Measurements from ENCODE around the gene PTPRK.

The PTPRK gene

DNA sequence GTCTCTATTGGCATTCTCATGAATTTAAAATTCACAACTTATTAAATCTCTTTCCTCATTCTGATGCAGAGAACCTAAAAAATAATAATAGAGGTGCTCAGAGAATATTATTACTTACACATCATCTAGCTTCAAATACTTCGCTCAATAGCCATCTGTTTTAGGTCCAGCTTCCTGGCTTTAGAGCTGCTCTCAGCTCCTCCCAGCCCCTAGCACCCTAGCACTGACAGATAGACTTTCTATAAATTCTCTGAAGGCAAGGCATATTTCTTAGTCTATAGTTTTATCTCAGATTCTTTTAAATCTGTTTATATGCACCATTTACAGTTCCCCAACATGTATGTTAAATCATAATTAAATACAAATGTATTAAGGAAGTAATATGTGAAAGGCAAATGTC, 281.3 kb downstream of the PTPRK start:
- no peak for DNase-seq

DNA sequence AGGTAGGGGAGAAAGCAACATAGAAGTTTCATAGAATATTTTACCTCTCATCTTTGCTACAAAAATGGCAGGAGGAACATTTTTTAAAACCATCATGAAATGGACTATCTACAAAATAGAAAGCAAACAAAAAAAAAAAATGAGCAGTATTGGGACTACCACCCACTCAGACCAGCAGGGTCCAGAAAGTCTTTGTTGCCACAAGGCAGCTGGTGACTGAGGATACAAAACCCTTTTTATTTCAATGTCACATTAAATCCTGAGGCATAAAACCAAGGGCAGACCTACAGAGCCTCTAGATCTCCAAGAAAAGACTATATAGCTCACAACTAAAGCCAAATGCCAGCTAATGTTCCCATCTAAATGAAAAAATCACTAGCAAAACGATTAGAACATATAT, 282.2 kb downstream of the PTPRK start:
- no peak for DNase-seq

DNA sequence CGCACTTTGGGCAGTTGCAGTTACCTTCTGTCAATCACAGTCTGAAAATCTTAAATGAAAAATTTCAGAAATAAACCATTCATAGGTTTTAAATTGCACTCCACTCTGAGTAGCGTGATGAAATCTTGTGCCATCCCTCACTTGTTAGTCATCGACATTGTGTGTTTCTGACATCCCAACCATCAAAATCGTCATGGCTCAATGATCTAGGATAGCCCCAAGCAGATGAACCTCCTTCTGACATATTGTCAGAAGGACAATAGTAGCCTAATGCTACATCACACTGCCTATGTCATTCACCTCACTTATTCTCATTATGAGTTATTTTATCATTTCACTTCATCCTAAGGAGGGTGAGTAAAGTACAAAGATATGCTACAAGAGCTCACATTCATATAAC, 284.8 kb downstream of the PTPRK start:
- no peak for DNase-seq

DNA sequence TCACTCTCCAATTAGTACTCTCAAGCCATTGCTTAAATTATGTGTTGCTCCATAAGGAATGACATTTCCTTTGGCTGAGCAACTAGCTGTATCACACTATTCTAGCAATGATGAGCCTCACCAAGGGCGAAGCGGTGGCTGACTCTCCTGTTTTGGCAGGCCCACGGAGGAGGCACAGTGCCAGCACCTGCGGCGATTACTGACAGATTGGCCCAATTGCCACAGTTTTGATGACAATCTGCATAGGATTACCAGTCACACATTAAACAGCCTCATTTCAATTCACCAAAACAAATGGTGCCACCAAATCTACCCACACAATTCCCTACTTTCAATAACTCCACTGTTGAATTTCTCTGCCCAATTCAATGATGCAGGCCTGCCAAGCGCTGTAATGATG, 286.9 kb downstream of the PTPRK start:
- DNase-seq, result peak in 1 of 2 experiments; percentile 76

DNA sequence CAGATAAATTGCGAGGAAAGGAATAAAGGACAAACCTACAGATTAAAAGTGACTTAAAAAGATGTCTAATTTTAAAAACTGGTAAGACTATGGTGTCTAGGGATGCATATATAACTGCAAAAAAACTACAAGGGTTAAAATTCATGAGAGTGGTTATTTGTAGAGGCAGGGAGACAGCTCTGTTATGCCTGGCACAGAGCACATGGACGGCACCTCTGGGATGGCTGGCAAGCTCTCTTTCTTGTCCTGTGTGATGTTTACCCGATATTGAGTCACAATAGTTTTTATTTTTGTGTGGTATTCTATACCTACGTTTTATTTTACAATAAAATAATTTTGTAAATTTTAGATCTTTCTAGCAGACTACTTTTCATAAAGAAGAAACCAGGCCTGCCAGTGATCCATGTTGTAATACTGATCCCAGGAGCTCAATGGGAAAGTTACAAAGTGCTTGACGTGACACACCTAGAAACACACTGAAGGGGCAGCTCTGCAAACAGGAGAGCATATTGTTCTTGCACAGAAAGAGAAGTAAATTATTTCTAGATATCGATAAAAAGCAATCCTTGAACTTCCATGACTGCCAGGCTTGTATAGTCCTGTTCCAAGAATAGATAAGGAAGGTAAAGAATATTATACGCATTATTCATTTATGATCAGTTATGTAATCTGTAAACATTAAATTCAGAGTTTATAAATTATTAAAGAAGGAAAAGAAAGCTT, 290.0 kb downstream of the PTPRK start:
- DNase-seq, result no peak

DNA sequence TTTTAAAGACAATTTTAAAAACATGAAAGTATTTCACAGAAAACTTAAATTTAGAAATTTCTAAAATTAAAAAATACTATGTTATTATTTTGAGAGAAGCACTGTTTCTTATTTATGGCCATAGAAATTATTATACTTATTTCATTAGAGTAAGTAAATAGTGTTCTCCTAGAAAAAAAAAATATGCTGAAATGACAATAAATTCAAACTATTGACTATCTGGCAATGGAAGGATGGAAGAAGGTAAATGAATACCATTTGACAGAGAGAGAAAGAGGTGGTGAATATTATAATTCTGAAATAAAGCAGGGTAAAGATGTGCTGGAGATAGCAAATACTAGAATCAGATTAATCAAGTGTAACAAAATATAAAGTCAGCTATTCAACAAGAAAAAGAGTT, 294.8 kb downstream of the PTPRK start:
- DNase-seq, result no peak

DNA sequence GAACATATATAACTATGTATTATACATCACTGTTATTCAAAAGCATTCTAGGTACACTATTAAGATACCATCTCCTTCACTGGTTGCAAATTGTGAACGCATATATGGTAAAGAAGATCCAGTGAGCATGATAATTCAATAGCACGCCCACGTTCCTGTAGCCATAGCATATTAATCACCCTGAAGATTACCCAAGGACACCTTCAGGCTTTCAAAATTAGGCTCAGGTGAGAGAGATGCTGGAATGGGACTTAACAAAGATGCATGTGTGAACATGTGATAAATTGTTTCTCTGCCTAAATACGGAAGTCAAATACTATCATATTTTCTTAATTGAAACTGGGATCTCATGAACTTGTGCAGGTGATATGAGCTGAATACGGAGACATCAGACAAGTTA, 303.5 kb downstream of the PTPRK start:
- no peak for DNase-seq

DNA sequence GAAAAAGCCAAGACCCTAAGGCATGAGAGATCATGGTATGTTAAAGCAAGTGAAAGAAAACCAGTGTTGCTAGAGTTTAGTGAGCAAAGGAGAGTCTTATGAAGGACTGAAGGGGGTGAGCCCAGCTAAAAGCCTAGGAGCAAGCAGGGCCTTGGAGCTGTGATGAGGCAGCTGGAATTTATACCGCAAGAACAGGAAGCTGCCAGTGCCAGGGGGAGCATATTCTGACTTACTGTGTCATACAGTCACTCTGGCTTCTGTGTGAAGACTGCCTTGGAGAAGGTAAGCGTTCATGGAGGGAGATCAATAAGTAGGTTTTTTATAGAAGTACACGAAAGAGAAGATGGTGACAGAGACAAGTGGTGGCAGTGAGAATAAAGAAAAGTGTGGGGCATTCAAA, 310.6 kb downstream of the PTPRK start:
- DNase-seq, result no peak

DNA sequence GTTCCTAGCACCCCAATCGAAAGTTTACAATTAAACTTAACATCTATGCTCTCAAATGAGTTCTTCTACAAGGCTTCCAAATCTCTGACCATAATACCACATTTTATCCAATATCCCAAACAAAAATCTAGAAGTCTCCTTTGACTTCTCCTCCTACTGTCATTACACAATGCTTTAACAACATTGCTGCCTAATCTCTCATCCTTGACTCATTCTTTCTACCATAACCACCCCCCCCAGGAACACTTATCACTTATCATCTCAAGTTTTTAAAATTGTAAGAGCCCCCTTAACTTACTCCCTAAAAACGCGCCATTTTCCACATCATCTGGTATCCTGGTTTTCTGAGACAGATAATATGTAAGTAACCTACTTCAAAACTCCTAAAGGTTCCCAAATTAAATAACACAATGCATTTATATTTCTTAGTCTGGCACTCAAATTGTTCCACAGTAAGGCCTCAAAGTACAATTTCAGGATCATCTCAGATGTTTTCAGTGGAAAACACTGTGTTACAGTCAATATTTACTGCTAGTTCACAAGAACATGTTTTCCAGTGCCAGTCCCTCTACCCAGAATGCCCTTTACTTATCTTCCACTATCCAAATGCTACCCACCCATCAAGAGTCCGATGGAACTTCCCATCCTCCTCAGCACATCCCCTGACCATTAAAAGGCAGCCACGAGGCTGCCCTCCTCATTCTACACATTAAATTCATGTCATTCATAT, 311.4 kb downstream of the PTPRK start:
- DNase-seq, result no peak

DNA sequence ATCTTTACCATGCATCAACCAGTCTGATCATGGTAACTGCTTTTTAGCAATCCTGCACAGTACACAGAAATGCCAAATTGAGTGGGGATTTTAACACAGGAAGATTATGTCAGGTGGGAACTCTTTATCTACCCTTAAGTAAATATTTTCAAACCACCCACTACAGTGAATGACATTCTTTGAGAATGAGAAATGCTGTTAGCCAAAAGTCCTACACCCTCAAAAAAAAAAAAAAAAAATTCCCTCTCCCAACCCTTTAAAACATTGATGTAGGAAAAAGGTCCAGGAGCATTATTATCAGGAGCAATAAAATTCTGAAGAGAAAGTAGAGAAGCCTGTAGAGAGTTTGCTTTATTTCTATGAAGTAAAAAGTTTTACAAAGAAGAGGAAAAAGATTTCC, 312.3 kb downstream of the PTPRK start:
- no peak for DNase-seq

DNA sequence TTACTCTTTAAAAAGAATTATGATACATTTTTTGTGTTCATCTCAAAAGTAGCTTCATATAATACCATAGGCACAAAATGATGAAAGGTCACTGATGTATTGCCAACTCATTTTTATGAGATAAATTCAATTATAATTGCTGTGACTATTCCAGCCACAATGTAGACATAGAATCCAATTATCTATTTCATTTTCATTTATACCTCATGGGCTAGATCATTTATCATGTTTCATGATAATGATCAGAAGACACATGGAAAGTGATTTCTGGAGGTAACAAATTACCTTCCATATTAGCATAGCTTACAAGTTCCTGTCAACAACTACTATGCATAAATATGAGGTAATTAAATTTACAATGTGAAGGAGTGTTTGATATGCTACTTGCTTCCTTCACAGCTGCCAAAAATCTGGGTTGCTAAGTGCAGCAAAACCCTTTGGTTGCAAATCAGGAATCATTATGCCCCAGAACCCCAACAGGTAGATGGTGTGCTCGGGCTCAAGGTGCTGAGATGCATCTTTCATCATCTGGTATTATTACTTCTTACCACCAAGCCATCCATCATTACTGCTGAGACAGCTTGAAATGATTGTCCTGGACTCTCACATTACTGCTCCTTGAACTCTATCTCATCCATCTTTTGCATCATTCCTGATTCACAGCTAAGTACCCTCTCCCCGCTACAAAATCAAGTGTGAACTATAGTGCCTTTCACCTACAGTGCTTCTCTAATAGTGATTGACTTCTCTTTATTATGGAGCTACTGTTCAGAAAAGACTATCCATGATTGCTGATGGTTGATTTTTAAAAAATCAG, 313.6 kb downstream of the PTPRK start:
- DNase-seq, result no peak

DNA sequence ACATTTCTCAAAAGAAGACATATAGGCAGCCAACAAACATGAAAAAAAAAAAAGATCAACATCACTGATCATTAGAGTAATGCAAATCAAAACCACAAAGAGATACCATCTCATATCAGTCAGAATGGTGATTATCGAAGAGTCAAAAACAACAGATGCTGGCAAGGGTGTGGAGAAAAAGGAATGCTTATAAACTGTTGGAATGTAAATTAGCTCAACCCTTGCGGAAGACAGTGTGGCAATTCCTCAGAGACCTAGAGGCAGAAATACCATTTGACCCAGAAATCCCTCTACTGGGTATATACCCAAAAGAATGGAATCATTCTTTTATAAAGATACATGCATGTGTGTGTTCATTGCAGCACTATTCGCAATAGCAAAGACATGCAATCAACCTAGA, 315.8 kb downstream of the PTPRK start:
- DNase-seq, result no peak

DNA sequence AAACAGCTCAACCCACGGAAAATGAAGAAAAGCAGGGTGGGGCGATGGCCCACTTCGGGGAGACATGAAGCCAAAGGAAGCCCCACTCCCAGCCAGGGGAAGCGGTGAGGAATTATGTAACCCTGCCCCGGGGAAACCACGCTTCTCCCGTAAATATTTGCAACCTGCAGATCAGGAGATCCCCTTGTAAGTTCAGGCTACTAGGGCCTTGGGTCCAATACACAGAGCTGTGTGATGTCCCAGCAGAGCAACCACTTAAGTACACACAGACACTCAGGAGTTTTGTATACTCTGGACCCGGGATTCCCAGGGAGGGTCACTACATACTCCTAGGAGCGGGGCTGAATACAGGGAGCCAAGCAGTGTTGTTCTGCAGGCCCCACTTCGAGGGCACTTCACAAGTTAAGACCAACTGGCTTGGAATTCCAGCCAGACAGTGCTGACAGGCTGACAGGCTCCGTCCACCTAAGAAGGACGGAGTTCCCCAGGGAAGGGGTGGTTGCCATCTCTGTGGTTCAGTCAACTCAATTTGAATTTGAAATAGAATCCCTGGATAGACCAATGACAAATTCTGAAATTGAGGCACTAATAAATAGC, 318.1 kb downstream of the PTPRK start:
- no peak for DNase-seq

DNA sequence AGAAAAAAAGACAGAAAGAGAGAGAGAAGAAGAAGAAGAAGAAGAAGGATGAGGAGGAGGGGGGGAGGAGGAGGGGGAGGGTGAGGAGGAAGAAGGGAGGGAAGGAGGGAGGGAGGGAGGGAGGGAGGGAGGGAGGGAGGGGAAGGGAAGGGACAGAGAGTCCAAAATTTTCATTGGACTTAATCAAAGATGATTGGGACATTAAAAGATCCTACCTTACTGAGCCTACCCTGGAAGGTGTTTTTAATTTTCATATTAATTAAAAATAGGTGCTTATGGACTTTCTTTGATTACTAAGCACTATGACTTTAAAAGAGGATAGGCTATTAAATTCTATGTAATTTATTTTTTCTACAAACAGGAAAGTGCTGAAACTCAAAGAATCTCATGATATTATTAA, 319.6 kb downstream of the PTPRK start:
- no peak for DNase-seq

DNA sequence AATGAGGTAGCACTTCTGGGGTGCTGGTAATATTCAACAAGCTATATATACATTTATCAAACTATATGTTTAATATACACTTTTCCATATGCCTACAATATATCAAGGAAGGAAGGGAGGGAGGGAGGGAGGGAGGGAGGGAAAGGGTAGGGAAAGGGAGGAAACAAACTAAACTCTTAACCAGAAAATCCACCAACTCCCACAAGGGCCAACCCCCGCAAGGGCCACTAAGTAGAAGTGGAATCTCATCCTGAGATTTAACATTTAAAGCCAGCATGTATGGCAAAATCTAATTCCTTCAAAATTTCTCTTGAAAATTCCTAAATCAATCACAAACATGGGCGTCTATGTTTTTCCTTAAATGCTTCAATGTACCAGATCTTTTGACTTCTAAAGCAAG, 320.9 kb downstream of the PTPRK start:
- DNase-seq, result no peak

DNA sequence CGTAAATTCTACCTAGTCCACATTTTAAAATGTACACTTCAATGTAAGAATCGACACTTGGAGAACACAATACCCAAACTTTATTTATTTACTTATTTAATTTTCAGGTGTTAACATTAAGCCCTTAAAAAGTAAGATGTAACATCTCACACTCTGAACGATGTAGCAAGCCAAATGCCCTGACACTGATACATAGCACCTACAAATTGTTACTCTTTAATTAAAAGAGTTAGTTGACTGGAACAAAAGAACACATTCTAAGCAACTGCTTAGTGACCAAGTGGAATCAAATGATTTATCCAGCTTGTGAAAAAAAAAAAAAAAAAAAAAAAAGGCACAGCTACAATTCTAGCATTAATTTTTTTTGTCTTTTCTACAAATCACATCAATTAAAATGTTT, 327.4 kb downstream of the PTPRK start:
- no peak for DNase-seq

DNA sequence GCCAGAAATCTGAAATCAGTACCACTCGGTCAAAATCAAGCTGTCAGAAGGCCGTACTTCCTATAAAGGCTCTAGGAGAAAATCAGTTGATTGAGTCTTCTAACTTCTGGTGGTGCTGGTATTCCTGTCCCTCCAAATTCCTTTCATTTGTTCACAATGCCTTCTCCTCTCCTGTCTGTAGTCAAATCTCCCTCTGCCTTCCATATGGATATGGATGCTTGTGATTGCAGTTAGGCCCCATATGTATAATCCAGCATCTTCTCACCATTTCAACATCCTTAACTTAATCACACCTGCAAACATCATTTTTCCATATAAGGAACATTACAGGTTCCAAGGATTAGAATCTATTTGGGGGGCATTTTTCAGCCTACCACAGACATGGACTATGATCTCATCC, 331.7 kb downstream of the PTPRK start:
- no peak for DNase-seq

DNA sequence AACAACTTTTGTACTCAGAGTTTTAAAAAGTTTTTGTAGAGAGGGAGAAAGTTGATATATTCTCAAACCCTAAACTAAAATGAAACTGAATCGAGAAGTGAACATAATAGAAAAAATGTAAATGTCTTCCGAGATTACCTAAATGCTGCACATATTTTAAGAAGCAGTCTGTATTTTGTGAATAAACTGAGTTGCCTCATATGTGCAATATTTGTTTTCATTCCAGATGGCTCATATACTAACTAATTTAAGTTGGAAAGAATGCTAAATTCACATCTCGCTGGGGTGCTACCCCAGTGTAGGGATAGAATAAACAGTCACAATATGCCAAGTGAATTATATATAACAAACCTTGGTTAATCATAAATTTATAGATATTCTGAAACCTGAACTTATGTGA, 333.7 kb downstream of the PTPRK start:
- DNase-seq, result no peak

DNA sequence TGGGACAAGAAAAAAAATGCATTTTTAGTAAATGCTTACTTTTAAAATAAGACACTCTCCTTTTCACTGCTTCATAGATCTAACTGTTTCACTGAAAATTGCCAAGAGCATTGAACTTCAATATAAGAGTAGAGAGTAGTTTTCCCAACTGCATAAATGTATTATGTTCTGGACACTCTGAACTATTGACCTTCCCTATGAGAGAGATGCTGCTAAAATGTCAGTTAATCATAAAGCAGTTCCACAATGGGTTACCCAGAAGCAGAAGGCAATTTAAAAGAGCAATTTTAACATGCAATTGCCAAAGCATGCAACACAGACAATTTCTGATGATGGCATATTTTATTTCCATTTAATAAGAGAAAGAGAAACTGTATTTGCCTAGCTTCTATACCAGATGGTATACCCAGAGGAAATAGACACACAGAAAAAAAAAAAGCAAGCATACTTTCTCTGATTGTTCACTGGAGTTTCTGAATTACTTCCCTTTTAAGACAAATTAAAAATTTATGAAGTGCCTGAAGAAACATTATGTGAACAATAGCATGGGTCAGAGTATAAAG, 340.4 kb downstream of the PTPRK start:
- DNase-seq, result no peak

DNA sequence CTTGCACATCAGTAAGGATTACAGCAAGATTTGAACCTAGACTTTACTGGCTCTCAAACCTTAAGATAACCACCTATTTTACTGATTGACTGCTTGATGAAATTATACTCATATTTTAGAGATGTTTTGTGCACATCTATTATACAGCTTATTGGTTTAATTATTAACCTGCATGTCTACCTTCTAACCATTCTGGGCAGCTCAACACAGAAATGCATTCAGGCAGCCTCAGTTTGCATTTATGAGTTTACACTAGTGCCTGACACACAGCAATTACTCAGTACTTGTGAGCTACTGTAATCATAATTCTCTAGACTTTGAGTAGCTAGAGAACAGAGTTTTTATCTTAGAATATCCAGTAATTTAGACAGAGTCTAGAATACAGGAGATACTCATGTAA, 345.7 kb downstream of the PTPRK start:
- no peak for DNase-seq

DNA sequence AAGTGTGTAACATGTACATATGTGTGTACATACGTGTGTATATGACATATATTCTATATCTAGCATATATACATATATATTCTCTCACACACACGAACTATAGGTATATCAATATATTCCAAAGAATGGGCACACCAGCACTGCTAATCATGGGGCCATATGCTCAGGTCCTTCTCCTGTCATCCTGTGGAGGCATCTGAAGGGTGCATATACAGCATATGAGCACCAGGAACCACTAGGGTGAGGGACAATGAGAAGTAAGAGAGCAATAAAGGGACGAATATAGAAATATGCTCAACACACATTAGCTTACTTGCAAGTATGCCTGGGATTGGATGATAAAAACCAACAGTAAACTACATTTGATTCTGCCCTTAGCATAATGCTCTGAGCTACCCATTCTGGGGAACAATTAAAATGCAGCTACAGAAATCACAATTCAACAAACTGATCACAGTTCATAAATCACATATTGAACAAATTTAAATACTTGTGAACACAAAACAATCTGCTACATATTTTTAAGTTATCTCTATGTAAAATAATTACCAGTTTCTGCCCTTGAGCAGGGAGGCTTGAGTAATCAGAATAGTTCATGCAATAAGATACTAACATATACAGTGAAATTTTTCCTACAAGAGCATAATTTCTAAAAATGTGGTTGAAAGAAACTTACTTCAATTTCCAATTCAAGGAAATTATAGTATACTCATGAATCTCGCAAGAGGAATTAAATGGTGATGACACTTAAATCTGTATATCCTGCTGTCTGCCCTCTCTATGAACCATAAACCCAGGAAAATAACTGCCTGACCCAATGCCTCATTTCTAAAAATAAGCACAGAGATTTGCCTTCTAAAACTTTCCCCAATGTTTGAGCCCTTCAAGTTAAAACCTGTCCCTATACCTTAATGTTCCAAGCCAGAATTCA, 347.4 kb downstream of the PTPRK start:
- DNase-seq, result no peak

DNA sequence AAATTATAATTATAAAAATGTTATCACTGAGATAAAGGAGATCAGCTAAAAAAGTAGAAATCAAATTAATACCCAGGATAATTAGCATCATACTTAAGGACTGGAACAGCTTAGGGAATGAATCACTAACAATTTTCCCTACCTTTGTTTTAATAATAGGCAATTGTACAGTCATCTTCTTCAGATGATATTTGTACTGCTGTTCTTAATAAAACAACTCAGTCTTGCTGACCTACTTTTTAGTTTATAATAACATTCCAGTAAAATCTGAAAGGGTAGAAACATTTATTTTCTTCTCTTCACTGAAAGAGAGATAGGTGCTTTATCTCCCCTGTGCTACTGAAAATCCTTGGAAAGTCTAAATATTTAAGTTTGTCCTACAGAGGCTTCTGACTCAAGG, 348.3 kb downstream of the PTPRK start:
- DNase-seq, result no peak
